PC-3 (cell line): ENCODE results near the gene ADAM19. TPM values are rescaled to one million over a fixed set of nuclear protein-coding genes. Genes with fewer than 3 reads are reported as not detected.

Experiments used
- ATAC-seq: fragments of 200-7000 bp; cut with Tn5 transposase; 2 replicates; pipeline ENCODE4 v1.9.1; 2020; ENCODE audit warnings: mild to moderate bottlenecking, moderate library complexity
- BruUV-seq: library from RNA; stranded (reverse); fragments of 400-500 nt; replicated peaks from 2 replicates; lab custom pipeline; 2021; lab: Mats Ljungman, UMichigan
- CTCF ChIA-PET: fragments of 300-600 bp; sonication (Branson Sonifier 250); formaldehyde crosslinking; loops from one replicate; lab custom pipeline; 2022; ENCODE audit warnings: antibody characterized with exemption; lab: Charles Lee
- POLR2A ChIA-PET: fragments of 300-600 bp; sonication (Branson Sonifier 250); formaldehyde crosslinking; loops from one replicate; lab custom pipeline; 2022; ENCODE audit warnings: antibody characterized with exemption; ENCODE audit not compliant: unreplicated experiment; lab: Charles Lee
- DNase-seq: peaks from one replicate; pipeline ENCODE4 v3.0.0-alpha.2; 2015
- H2AFZ ChIP-seq: fragments of 300-600 bp; sonication (generic); 2 replicates; pipeline ENCODE4 v1.6.0; 2016; ENCODE audit warnings: antibody characterized with exemption, low read length
- H3F3A ChIP-seq: fragments of 300-600 bp; sonication (generic); one replicate; pipeline ENCODE4 v1.6.0; 2017; ENCODE audit warnings: antibody characterized with exemption, low read length, control low read depth, mild to moderate bottlenecking; ENCODE audit not compliant: unreplicated experiment
- H3K27ac ChIP-seq: fragments of 300-600 bp; sonication (generic); 2 replicates; pipeline ENCODE4 v1.5.1; 2016; ENCODE audit warnings: mild to moderate bottlenecking, low read length
- H3K27me3 ChIP-seq: fragments of 300-600 bp; sonication (generic); 2 replicates; pipeline ENCODE4 v1.6.1; 2016; ENCODE audit warnings: low read length, mixed read lengths
- H3K36me3 ChIP-seq: fragments of 300-600 bp; sonication (generic); 2 replicates; pipeline ENCODE4 v1.6.1; 2016; ENCODE audit warnings: low read depth, mixed run types, low read length, mixed read lengths
- H3K4me1 ChIP-seq: fragments of 300-600 bp; sonication (generic); 2 replicates; pipeline ENCODE4 v1.5.1; 2016; ENCODE audit warnings: low read length; ENCODE audit not compliant: insufficient read depth
- H3K4me2 ChIP-seq: fragments of 300-600 bp; sonication (generic); 2 replicates; pipeline ENCODE4 v1.6.0; 2016; ENCODE audit warnings: low read length
- H3K4me3 ChIP-seq: fragments of 300-600 bp; sonication (generic); 2 replicates; pipeline ENCODE4 v1.5.1; 2016; ENCODE audit warnings: mild to moderate bottlenecking, low read length, mixed read lengths
- H3K79me2 ChIP-seq: fragments of 300-600 bp; sonication (generic); 2 replicates; pipeline ENCODE4 v1.6.1; 2017; ENCODE audit warnings: low read length, mixed read lengths
- H3K9ac ChIP-seq: fragments of 300-600 bp; sonication (generic); 2 replicates; pipeline ENCODE4 v1.6.0; 2016; ENCODE audit warnings: mild to moderate bottlenecking, low read length
- H3K9me2 ChIP-seq: fragments of 300-600 bp; sonication (generic); replicated peaks from 2 replicates; pipeline ENCODE4 v1.6.1; 2016; ENCODE audit warnings: mixed run types, low read length, mixed read lengths
- H3K9me3 ChIP-seq: fragments of 300-600 bp; sonication (generic); 2 replicates; pipeline ENCODE4 v1.6.1; 2016; ENCODE audit warnings: low read length, mixed read lengths
- H4K20me1 ChIP-seq: fragments of 300-600 bp; sonication (generic); 2 replicates; pipeline ENCODE4 v1.6.1; 2016; ENCODE audit warnings: low read length, mixed read lengths
- EZH2 ChIP-seq: fragments of 300-600 bp; sonication (generic); IDR thresholded peaks from one replicate; pipeline ENCODE4 v1.6.1; 2017; ENCODE audit warnings: antibody characterized with exemption, mild to moderate bottlenecking, low read length; ENCODE audit not compliant: unreplicated experiment
- EZH2phosphoT487 ChIP-seq: fragments of 300-600 bp; sonication (generic); IDR thresholded peaks from 2 replicates; pipeline ENCODE4 v1.6.1; 2018; ENCODE audit warnings: mild to moderate bottlenecking, antibody characterized with exemption, low read length, borderline replicate concordance
- intact Hi-C: fragments of 100-400 bp; cut with micrococcal nuclease; formaldehyde crosslinking; loops from 2 replicates; pipeline ENCODE4 v1.9.0; 2023
- total RNA-seq: library from RNA; depleted of rRNA; stranded (reverse); fragments of >200 nt; gene quantifications from 2 replicates; pipeline ENCODE4 v1.2.3, GENCODE V29; 2014
- TF ChIP-seq, protein P1 (sequence below): fragments of 300-600 bp; sonication (generic); conservative IDR thresholded peaks from 2 replicates; pipeline ENCODE4 v1.5.1; 2017; ENCODE audit warnings: antibody characterized with exemption, low read depth, mild to moderate bottlenecking, low read length

ADAM19 gene
- total RNA-seq, 1 experiment from 2014 or later, result 115 TPM

DNA sequence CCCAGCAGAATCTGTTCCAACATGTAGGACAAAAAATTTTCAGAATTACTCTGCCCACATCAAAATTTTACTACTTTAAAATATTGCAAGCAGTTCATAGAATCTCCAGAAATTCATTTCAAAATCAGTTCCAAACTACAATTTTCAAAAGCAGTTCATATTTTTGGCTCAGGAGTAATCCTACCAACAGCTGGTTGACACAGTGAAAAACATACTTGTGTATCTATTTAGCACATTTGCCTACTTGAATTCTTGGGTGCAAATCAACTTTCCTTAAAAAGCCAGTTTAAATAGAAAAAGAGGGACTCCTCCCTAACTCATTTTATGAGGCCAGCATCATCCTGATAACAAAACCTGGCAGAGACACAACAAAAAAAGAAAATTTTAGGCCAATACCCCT is 45.2 kb upstream of the ADAM19 start:
- Histone ChIP-seq H3K9me2 (no peaks in the 10 kb centered on the region), H3K79me2 (no peaks in the 10 kb centered on the region), H3K36me3 (no peaks in the 10 kb centered on the region), H3K27me3 (no peaks in the 10 kb centered on the region), H3K4me1 (no peaks in the 10 kb centered on the region), H3F3A (no peaks in the 10 kb centered on the region), H3K9ac (no peak overlapping the region), H4K20me1 (no peaks in the 10 kb centered on the region), H3K4me3 (no peak overlapping the region), H3K9me3 (no peaks in the 10 kb centered on the region), H3K27ac (no peak overlapping the region), H3K4me2 (no peak overlapping the region), H2AFZ (no peak overlapping the region)
- ChIA-PET CTCF (no interaction called here), POLR2A (no interaction called here)
- no peak for DNase-seq
- TF ChIP-seq EZH2phosphoT487 (no peak), EZH2 (no peak)
- TF ChIP-seq, protein P1, sequence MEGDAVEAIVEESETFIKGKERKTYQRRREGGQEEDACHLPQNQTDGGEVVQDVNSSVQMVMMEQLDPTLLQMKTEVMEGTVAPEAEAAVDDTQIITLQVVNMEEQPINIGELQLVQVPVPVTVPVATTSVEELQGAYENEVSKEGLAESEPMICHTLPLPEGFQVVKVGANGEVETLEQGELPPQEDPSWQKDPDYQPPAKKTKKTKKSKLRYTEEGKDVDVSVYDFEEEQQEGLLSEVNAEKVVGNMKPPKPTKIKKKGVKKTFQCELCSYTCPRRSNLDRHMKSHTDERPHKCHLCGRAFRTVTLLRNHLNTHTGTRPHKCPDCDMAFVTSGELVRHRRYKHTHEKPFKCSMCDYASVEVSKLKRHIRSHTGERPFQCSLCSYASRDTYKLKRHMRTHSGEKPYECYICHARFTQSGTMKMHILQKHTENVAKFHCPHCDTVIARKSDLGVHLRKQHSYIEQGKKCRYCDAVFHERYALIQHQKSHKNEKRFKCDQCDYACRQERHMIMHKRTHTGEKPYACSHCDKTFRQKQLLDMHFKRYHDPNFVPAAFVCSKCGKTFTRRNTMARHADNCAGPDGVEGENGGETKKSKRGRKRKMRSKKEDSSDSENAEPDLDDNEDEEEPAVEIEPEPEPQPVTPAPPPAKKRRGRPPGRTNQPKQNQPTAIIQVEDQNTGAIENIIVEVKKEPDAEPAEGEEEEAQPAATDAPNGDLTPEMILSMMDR, result no peak
- BruUV-seq, result no TSS peak
- ATAC-seq, result no peak
- intact Hi-C loops, result no loop called here

DNA sequence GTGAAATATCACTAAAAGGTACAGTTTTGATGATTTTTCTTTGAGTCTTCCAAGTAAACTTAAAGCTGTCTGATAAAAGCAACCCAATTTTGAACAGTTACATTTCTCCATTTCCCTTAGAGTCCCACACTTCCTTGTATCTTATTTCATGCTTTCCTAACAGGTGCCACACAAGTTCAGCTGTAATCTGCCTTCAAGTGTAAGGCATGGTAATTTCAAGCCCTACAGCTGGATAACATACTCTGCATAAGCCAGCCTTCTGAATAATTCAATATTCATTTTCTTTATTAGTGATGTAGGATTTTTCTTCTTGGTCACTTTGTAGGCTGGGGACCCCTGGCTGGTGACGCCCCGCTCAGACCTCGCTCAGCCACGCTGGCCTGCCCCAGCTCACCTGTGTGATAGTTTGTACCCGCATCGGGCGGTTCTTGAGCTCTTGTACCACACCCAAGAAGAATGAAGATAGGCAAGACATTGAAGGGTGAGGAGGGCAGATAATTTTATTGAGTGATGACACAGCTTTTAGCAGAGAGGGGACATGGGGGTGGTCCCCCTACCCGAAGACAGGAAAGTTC is 42.7 kb upstream of the ADAM19 start:
- no peak for ATAC-seq
- Histone ChIP-seq H3K9me3 (no peaks in the 10 kb centered on the region), H4K20me1 (no peaks in the 10 kb centered on the region), H3K4me3 (no peak overlapping the region), H3F3A (no peaks in the 10 kb centered on the region), H3K27ac (no peak overlapping the region), H3K4me1 (no peaks in the 10 kb centered on the region), H3K27me3 (no peaks in the 10 kb centered on the region), H3K4me2 (no peak overlapping the region), H3K36me3 (no peaks in the 10 kb centered on the region), H2AFZ (no peak overlapping the region), H3K79me2 (no peaks in the 10 kb centered on the region), H3K9me2 (no peaks in the 10 kb centered on the region), H3K9ac (no peak overlapping the region)
- intact Hi-C loops, result no loop called here
- ChIA-PET CTCF (no interaction called here), POLR2A (no interaction called here)
- no TSS peak for BruUV-seq
- TF ChIP-seq EZH2phosphoT487 (no peak), EZH2 (no peak)
- TF ChIP-seq, protein P1, result no peak
- no peak for DNase-seq

DNA sequence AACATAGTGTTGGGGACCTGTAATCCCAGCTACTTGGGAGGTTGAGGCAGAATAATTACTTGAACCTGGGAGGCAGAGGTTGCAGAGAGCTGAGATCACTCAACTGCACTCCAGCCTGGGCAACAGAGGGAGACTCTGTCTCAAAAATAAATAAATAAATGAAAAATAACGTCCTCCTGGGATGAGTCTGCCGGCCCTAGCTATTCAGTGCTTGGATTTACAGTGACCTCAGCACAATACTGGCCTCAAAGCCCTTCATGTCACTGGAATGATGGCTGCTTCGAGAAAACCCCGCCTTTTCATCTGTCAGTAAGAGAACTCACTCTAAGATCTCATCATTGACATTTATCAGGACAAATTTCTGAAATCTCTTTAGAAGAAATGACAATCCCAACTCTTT is 41.2 kb upstream of the ADAM19 start:
- no peaks in the 10 kb centered on the region for H3K36me3 ChIP-seq
- H3K4me3 ChIP-seq, result no peak overlapping the region
- no peaks in the 10 kb centered on the region for H4K20me1 ChIP-seq
- ATAC-seq (no peak), DNase-seq (no peak)
- no peaks in the 10 kb centered on the region for H3K4me1 ChIP-seq
- intact Hi-C loops, result no loop called here
- no peaks in the 10 kb centered on the region for H3F3A ChIP-seq
- H3K4me2 ChIP-seq, result no peak overlapping the region
- ChIA-PET CTCF (interaction anchor here (0.6 kb wide), 1 partner anchor 474 kb away, joined by 7 read pairs; the partner anchor contains the start of gene MED7), POLR2A (no interaction called here)
- H3K9me2 ChIP-seq, result no peaks in the 10 kb centered on the region
- no peak overlapping the region for H2AFZ ChIP-seq
- H3K27me3 ChIP-seq, result no peaks in the 10 kb centered on the region
- no peak overlapping the region for H3K9ac ChIP-seq
- H3K79me2 ChIP-seq, result no peaks in the 10 kb centered on the region
- no TSS peak for BruUV-seq
- TF ChIP-seq EZH2phosphoT487 (no peak), EZH2 (no peak)
- TF ChIP-seq, protein P1, result no peak
- no peaks in the 10 kb centered on the region for H3K9me3 ChIP-seq
- no peak overlapping the region for H3K27ac ChIP-seq
